ENCODE measurements around the gene RHBDD3.

RHBDD3 gene

DNA sequence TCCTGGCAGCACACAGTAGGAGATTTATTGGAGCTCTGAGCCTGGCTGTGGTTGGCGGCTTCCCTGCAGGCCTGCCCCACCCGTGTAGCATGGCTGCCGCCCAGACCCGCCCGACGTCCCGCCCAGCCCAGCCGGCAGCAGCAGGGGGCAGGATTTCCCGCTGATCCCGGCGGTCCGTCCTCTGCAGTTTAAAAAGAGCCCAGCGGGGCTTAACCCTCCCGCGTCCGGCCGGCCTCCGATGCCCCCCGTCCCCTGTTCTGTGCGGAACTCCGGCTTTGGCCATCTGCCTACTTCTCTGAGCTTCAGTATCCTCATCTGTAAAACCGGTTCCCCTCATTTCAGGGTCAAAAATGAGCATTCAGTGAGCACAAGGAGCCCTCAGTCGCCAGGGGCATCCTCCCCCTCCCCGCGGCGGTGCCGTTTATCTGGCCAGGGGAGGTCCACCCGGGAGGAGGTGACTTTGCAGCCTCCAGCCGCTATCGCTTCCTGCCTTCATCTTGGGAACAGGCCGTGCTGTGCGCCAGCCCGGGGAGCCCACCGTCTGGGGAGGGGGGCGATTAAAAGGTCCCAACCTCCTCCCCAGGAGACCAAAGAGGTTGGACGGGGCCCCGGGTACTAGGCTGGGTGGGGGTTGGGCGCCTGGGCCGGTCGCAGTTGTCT lies 38.5 kb upstream of the RHBDD3 start, which contains the start of gene GAS2L1:
TSS of gene GAS2L1 (plus strand) at position 476 of the 660 bp plus-strand sequence. CDS start 1,456 bp downstream, outside the sequence.
- DNase-seq (ENCODE audit: low spot score) = peak; percentile 72

DNA sequence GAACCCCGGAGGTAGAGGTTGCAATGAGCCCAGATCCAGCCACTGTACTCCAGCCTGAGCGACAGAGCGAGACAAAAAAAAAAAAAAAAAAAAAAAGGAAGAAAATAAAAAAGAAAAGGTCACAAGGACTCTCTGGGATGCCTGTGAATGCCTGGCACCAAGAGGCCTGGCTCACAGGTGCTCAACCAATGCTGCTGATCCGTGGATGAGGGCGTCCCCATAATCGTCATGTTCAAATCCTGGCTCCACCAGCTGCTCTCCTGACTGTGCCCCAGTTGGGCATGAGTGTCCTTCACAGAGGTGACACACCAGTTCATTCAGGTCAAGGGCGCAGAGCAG lies 38.0 kb upstream of the RHBDD3 start:
- no peak for DNase-seq (ENCODE audit: low spot score)

DNA sequence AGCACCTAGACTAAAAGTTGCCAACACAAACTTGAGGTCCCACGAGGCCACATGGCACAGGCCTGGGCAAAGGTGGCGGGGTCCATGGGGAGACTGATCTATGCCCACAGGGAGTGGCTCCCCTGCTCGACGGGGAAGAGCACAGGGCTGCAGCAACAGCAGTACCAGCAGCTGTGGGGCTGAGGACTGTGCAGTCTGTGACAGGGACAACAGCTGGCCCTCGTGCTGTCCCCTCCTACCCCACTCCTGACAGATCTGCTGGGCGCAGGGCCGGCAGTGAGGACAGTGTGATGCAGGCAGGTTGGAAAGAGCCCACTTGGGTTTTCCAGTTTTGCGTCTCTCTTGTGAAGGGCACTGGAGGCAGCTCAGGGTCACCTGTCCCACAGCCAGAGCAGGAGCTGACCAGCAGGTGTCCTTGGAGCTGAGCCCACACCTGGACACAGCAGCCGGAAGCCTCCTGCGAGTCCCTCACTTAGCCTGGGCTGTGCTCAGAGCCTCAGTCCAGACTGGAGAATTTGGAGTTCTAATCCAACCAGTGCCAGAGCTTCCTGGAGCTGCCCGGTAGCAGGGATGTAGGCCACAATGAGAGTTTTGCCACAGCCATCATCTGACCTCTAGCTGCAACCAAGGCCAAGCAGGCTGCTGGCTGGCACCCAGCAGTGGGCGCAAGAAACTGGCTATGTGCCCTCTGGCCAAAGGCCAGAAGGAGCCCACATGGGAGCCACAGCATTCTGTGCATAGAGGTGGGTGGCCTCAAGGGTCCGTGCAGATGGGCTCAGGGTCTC lies 35.1 kb upstream of the RHBDD3 start:
- no peak for DNase-seq (ENCODE audit: low spot score)

DNA sequence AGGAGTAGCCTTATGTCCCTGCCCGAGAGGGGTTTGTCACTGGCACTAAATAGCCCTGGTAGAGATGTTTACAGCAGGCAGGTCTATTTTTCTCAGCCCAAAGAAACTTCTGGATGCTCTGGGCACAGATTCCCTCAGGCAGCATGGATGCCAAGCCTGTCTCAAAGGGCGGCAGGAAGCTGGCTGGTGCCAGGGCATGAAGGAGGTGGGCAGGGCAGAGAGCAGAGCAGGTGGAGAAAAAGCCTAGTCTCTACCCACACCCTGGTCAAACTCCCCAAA lies 34.6 kb upstream of the RHBDD3 start:
- DNase-seq (ENCODE audit: low spot score) = no peak

DNA sequence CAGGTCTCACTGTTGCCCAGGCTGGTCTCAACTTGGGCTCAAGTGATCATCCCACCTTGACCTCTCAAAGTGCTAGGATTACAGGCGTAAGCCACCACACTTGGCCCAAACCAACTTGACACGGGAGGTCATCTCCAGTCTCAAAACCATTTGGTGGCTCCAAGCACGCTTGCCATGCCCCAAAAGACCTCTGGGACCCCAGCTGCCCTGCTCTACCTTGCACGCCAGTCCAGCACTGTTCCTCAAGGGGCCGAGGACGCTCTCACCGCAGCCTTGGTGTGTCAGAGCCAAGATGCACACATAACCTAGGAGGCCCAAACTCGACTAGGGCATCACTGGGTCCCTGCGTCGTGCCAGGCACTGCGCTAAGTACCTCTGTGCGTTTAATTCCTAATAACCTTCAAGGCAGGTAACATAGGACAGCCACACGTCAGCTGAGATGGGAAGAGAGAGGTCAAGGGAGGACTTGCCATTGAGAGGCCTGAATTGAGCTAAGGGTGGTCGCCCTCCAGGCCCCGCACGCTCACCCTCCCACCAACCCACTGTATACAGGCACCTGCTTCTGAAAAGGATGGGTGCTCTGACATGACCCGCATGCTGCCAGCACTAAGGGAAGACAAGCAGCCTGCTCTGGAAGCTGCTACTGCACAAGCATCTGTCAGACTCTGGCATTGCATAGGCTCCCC lies 34.1 kb upstream of the RHBDD3 start:
- DNase-seq (ENCODE audit: low spot score) = no peak

DNA sequence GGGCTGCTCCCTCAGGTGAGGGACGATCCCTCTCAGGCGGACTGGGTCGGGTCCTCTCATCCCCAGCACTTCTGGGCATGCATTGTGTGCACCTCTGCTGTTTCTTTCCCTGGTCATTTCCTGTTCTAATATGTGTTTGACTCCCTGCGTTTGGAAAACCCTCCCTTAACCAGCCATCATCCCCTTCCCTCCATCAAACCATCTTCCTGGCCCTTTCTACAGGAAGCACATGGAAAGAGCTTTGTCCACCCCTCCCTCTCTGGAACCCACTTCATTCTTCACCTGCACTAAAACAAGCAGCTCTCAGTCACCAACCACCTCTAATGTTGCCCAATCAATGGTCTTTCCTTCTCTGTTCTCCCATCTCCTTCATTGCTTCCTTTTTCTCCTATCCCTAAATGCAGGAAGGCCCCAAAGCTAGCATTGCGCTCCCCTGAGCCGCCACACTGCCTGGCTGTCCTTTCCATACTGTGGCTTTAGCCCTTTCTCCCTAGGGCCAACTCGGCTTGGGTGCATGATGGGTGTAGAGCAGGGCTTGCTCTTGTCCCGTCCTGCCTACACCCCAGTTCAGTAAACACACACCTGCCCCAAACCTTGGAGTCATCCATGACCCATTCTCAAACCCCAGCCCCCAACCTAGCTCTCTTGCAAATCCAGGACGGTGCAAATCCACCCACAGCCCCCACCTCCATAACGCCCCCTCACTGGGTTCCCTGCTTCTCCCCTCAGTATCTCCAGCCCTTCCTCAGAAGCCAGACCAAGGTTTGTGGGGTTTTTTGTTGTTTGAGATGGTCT lies 33.2 kb upstream of the RHBDD3 start:
- DNase-seq (ENCODE audit: low spot score) = no peak

DNA sequence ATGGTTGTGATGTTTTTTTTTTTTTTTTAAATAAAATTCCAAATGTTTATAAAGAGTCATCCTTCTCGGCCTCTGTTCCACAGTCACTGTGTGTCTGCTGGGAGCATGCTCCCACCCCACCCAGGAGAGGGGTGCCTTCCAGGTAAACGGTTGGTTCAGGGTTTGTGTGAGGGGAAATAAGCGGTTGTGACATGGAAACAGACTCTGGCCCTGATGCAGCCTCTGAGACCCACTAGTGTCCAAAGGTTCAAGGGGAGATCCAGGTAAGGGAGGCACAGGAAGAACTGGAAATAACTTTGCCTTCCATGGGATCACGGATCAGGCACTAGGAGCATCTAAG lies 32.7 kb upstream of the RHBDD3 start:
- no peak for DNase-seq (ENCODE audit: low spot score)

DNA sequence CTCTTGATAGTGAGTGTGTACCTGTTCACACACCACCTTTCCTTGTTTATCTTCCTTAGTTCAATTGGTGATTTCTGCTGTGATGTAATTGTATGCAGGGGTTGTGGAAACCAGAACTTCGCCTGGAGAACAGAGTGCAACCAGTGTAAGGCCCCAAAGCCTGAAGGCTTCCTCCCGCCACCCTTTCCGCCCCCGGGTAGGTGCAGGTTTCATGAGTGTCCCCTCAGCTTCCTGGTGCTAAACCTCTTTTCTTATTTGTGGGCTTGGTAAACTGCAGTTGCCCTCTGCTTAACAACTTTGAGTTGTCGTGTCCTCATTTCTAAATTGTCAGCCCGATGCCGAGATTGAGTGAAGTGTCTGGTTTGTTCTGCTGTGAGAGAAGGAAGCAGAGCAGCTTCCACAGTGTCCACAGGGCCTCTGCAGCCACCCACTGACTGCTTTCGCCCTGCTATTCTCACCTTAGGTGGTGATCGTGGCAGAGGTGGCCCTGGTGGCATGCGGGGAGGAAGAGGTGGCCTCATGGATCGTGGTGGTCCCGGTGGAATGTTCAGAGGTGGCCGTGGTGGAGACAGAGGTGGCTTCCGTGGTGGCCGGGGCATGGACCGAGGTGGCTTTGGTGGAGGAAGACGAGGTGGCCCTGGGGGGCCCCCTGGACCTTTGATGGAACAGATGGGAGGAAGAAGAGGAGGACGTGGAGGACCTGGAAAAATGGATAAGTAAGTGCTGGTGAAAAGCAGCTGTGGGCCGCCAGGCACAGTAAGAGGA lies 31.5 kb upstream of the RHBDD3 start:
- no peak for DNase-seq (ENCODE audit: low spot score)

DNA sequence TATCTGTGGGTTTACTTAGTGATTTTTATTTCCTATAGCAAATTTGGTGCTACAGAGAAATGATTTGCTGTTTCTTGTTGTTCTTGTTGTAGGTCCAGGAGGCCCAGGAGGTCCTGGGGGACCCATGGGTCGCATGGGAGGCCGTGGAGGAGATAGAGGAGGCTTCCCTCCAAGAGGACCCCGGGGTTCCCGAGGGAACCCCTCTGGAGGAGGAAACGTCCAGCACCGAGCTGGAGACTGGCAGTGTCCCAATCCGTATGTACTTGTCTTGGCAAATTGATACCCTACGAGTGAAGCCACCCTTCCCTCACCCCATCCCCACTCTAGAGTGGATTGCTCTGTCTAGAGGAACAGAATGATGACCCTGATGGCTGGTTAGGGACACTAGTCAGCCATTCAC lies 30.9 kb upstream of the RHBDD3 start:
- no peak for DNase-seq (ENCODE audit: low spot score)

DNA sequence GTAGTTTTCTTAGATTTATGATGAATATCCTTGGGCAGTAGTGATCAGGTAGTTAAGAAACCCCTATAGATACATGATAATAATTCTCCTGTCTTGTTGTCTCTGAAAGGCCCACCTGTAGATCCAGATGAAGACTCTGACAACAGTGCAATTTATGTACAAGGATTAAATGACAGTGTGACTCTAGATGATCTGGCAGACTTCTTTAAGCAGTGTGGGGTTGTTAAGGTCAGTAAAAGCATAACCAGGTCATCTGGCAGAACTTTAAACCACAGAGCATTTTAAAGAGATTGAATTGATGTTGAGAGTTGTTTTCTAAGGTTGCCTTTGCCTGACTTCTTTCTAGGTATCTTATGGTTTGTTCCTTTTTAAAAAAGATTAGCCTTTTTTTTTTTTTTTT lies 24.6 kb upstream of the RHBDD3 start:
- DNase-seq (ENCODE audit: low spot score) = no peak

DNA sequence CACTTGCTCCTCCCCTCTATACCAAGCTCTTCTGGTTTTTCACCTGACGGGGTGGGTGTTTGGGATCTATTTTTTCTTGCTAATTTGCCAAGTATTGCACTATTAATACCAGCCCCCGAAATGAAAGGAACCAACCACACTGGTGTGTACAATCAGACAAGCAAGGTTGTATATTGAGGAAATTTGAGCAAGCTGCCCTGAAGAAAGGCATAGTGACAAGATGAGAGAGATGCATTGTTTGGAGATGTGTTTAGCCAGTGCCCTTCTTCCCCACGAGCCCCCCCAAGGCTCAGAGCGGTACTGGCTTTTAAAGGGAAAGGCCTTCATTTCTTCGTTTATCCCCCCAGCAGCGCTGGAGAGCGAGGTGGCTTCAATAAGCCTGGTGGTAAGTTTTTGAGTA lies 23.4 kb upstream of the RHBDD3 start:
- no peak for DNase-seq (ENCODE audit: low spot score)

DNA sequence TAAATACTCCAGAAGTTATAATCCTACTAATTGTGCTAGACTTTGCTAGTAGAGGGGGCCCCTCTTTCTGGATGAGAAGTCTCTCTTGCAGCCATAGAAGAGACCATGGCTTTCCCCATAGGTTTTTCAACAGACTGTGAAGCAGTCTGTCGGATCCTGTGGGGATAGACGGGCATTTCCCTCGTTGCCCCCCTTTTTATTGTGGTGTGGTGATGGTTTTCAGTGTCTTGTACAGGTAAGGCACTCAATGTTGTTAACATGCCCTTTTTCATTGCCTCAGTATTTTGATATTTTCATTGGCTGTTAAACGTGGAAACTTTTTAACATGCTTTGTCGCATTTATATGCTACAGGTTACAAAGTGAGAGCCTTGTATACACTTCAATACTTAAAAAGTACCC lies 22.3 kb upstream of the RHBDD3 start:
- DNase-seq (ENCODE audit: low spot score) = no peak

DNA sequence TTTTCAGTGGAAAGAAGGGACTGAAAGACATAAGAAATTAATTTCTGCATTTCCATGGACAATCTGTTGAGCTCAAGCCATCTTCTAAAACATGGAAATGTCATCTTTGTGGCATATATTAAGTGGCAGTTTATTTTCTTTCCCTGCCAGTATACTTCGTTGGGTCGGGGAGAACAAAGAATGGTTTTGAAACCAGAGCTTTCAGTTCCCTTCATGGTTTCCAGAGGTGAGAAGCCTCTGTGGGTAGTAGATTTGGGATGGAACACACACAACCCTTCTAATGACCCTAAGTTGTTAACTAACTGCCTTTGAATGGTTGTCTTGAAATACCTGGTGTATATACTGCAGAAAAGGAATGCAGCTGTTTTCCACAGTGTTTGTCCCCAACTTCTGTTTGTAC lies 21.1 kb upstream of the RHBDD3 start:
- DNase-seq (ENCODE audit: low spot score) = no peak

DNA sequence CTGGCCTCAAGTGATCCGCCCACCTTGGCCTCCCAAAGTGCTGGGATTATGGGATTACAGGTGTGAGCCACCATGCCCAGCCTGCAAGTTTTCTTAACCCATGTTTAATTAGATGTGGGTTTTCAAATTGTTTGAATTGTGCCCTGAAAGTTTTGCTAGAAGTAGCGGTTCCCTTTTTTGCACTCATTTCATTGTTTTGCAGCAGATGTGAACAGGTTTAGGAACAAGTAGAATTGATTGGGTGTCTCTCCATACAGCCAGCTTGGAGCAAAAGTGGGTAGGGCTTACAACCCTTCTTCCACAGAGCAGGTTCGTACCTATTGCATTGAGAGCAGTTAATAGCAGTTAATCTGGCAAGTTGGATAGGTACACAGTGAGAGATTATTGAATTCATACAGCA lies 16.4 kb upstream of the RHBDD3 start:
- no peak for DNase-seq (ENCODE audit: low spot score)

DNA sequence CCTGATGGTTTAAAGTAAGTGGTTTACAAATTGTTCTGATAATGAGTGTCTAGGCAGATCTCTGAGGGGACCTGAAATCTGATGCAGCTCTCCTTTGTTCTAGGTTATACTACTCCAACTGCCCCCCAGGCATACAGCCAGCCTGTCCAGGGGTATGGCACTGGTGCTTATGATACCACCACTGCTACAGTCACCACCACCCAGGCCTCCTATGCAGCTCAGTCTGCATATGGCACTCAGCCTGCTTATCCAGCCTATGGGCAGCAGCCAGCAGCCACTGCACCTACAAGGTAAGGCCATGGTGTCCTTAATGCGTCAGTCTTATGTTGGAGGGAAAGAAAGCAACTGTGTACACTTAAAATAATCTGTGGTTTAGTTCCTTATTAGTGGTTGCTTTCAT lies 10.1 kb upstream of the RHBDD3 start:
- no peak for DNase-seq (ENCODE audit: low spot score)

DNA sequence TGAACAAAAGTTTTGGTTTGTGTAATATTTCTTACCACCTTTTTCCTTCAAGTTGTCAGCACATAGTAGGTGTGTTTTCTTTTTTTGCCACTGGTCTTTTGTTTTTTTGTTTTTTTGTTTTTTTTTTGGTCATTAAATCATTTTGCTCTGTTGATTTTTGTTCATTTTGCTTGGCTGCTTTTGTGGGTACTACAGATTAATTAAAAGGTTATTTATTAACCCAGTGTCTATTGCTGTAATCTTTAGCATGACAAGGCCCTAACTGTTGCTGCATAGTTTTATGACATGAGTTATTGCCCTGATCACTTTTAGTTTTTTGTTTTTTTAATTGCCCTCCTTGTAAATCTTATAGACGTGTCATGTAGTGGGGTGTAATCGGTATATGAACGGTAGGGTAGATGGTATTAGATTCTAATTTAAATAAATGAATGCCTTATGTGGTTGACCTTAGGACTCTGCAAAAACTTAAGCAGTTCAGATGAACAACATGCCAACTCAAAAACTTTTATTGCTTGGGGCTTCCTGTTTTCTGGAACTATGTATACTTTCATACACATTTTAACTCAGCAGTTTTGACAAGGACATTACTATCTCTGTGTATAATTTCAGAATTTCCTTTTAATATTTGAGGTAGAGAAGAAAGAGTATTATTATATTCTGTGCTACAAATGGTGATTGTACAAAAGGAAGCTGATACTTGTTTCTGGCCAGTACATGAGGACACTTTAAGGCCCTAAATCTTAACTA lies 8.2 kb upstream of the RHBDD3 start:
- DNase-seq (ENCODE audit: low spot score) = peak; percentile 52

DNA sequence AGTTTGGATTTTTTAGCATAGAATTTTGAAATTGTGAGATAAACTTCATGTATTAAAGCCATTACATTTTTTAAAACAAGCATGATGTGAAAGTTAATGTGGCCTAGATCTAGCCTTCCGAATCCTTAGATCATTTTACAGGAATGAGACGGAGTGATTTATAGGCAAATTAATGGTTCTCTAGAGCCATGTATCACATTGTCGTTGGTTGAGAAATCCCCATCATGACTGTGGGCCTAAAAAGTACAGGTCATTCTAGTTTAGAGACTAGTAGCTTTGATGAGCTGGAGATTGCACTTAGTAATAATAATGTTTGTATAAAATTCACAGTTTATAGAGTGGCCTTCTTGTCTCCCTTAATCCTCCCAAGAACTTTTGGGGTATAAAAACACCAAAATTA lies 7.4 kb upstream of the RHBDD3 start:
- no peak for DNase-seq (ENCODE audit: low spot score)

DNA sequence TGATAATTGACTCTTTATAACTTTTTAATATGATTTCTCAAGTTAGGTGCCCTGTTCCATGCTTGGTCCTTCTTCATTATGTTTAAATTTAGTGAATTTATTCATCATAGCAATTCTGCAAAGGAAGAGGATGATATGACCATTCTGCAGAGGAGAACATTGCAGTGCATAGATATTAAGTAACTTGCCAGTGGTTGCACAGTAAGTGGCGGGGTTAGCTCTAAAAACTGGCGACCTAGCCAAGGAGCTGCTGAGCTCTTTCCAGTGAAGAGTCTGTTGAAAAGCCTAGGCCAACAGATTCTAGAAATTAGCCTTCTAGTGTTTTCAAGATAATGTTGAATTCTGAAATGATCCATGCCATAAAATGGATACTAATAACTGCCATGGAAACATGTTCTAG lies 4.8 kb upstream of the RHBDD3 start:
- no peak for DNase-seq (ENCODE audit: low spot score)

DNA sequence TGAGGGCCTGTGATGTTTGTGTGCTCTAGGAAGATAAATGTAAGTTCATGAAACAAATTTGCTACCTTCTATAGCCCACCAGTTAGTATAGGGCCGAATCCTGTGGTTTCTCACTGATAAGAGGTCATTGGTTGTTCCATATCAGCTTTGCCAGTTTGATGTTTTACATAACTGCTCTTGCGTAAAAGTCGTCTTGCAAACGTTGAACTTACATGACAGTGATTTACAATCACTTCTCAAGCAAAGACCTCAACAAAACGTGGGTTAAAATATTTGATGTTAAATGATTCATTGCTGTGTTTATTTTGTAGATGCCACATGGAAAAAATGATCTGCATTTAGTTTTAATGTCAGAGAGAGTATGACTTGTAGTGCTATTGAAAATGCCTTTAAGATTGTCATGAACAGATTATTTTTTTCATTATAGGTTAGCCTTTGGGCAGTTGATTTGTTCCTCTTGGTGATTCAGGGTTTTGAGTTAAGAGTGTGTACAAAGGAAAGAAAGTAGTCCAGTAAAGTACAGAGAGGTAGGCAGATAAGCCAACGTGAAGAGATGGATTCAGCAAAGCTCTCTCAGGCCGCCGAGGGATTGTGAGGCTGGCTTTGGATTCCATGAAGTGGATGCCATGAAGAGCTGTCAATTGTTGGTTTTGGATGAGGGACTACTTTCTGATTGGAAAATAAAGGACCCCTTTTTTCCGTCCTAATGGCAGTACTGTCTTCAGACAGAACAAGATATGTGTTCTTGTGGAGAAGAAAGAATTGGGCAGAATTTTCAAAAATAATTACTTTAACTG lies 2.9 kb upstream of the RHBDD3 start:
- DNase-seq (ENCODE audit: low spot score) = no peak

DNA sequence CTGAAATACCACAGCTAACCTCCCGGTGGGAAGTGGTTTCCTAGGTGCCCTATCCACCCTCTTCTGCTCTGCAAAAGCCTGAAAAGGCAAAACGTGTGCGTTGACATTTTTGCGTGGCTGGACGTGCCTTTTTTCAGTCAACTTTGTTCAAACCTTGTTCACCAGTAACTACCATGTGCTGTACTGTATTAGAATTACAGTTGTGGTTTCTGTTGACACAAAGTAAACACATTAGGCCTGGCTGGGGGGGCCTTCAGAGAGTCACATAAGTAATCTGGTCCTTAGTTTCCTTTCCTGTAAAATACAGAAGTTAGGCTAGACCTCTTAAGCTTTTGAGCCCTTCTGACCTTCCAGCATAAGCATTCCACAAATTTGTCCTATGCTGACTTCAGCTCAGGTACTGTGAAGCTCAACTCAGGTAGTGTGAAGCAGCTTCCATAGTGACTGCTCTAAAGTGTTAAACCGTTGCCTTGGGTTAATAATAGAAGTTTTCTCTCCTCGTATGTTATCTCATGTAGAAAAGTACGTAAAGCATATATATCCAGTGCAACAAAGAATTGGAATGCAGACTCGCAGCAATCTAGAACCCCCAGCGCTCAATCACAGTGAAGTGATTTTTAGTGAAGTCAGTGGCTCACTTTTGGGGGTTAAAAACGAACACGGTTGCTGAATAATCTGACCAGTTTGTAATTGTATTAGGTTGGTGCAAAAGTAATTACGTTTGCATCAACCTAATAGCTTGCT lies 2.1 kb upstream of the RHBDD3 start:
- no peak for DNase-seq (ENCODE audit: low spot score)

Data from SW480 (cell line).